Transverse colon (tissue), 4 donors: ENCODE results near the gene AKAP6. TPM values are rescaled to one million over a fixed set of nuclear protein-coding genes. Genes with fewer than 3 reads are reported as not detected.

Source experiments
- DNase-seq: peaks from one replicate; pipeline ENCODE4 v3.0.0-alpha.2; 2019
- H3K27ac ChIP-seq, 4 donors: fragments of 200-600 bp; sonication (generic); 2 replicates each; pipeline ENCODE4 v1.5.1; 2016 to 2018; ENCODE audit warnings: inconsistent platforms in 4 of 4
- H3K27me3 ChIP-seq: fragments of 200-600 bp; sonication (generic); 2 replicates; pipeline ENCODE4 v1.5.1; 2017; ENCODE audit warnings: inconsistent platforms
- H3K36me3 ChIP-seq, 4 donors: fragments of 200-600 bp; sonication (generic); 2 replicates each; pipeline ENCODE4 v1.5.1; 2017 to 2019; ENCODE audit warnings: inconsistent platforms in 4 of 4
- H3K4me1 ChIP-seq, 4 donors: fragments of 200-600 bp; sonication (generic); 2 replicates each; pipeline ENCODE4 v1.5.1; 2017 to 2020; ENCODE audit warnings: inconsistent platforms in 4 of 4
- H3K4me3 ChIP-seq, 4 donors: fragments of 200-600 bp; sonication (generic); 1 replicate in 1 of 4; 2 replicates in 3 of 4; pipeline versions ENCODE4 v1.5.1 to v1.6.1; 2017 to 2019; ENCODE audit warnings: inconsistent platforms in 4 of 4
- H3K9me3 ChIP-seq, 2 donors: fragments of 200-600 bp; sonication (generic); 2 replicates each; pipeline ENCODE4 v1.5.1; 2017 to 2019; ENCODE audit warnings: inconsistent platforms in 2 of 2
- CTCF ChIP-seq, 5 experiments: fragments of 200-600 bp in 3 of 5; fragments of 450-650 bp in 2 of 5; sonication (generic) in 3 of 5; IDR thresholded peaks; 1 replicate in 2 of 5; 2 replicates in 3 of 5; pipeline ENCODE4 v1.5.1; 2016 to 2017; ENCODE audit warnings: antibody characterized with exemption in 5 of 5, inconsistent platforms in 3 of 5, mild to moderate bottlenecking in 2 of 5, moderate library complexity in 1 of 5
- EP300 ChIP-seq: sonication (generic); formaldehyde crosslinking; IDR thresholded peaks from one replicate; pipeline ENCODE4 v1.6.1; 2017; ENCODE audit warnings: antibody characterized with exemption, low read depth
- POLR2A ChIP-seq: fragments of 450-650 bp; IDR thresholded peaks from one replicate; pipeline ENCODE4 v1.6.1; 2016; ENCODE audit warnings: antibody characterized with exemption, mild to moderate bottlenecking, moderate library complexity
- POLR2AphosphoS5 ChIP-seq, 3 donors: sonication (generic); formaldehyde crosslinking; IDR thresholded peaks; one replicate each; pipeline ENCODE4 v1.6.1; 2016; ENCODE audit warnings: antibody characterized with exemption in 3 of 3
- WGBS, 2 donors: methylation state at CpG; one replicate each; pipeline ENCODE4 v1.1.5; 2018; ENCODE audit warnings: low coverage in 1 of 2; 5-methylcytosine and 5-hydroxymethylcytosine counted together
- in situ Hi-C, 4 donors: fragments of 200-750 bp; cut with MboI; loops; one replicate each; pipeline versions ENCODE4 v1.15.0 to v1.15.1; 2017; ENCODE audit warnings: low sequenced_read_pairs in 3 of 4, low pct_ligation_motif_present in 1 of 4, low pct_unique_long_range_greater_than_20kb in 1 of 4
- intact Hi-C: fragments of 100-400 bp; cut with DNase I; formaldehyde crosslinking; loops from one replicate; pipeline ENCODE4 v1.15.1; 2023; ENCODE audit warnings: low total_unique reads
- total RNA-seq, 4 donors: library from RNA; depleted of rRNA; stranded (reverse); fragments of >200 nt; gene quantifications; one replicate each; pipeline ENCODE4 v1.1.0, GENCODE V29; 2016

Gene AKAP6
- total RNA-seq, 4 donors from 2014 or later: 6.3 to 16.7 (median 9.7) TPM

- Histone ChIP-seq H3K4me1 (peaks cover 0 to 12% (median 0%) of the 10 kb centered on the region in 4 donors), H3K27me3 (no peaks in the 10 kb centered on the region), H3K4me3 (no peak overlapping the region), H3K27ac (no peak overlapping the region), H3K9me3 (no peaks in the 10 kb centered on the region), H3K36me3 (no peaks in the 10 kb centered on the region)
- in situ Hi-C loops: no loop called here
- intact Hi-C loops: no loop called here
- DNase-seq: no peak
- no peak for TF ChIP-seq POLR2AphosphoS5 (IDR thresholded peaks at IDR 0.05)
- TF ChIP-seq EP300: no peak
- no peak for TF ChIP-seq CTCF (IDR thresholded peaks at IDR 0.05)
- no peak for TF ChIP-seq POLR2A
- WGBS, 2 donors: 85 to 86% methylated on average over 1 to 2 of the region's 2 CpGs
These were observed 76.8 kb downstream of the AKAP6 start for GRCh38 chr14:32405856-32406255.

DNA sequence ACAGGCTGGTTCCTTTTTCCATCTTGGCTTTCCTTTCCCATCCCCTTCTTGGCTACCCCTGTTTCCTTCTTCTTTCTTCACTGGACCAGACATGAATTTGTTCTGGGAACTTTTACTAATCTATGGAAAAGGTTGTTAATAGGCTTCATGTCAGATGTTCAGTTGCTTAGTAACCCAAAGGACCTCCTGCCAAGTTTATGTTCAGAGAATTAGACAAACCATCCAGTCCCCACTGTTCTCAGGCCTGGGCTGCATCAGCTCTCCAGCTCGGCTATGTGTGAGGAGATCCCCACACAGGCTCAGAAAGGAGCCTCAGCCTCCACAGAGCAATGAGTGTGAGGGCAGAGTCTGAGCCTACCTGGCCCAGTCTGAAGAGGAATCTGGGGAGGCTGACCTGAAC, 78.0 kb downstream of the AKAP6 start:
- Histone ChIP-seq H3K4me3 (no peak overlapping the region), H3K27me3 (no peaks in the 10 kb centered on the region), H3K27ac (peak overlapping the region; percentile 45 to 71 (median 46)), H3K4me1 (peaks cover 0 to 12% (median 0%) of the 10 kb centered on the region in 4 donors), H3K36me3 (no peaks in the 10 kb centered on the region), H3K9me3 (no peaks in the 10 kb centered on the region)
- DNase-seq: no peak
- 68% methylated on average over 1 of the region's 1 CpG; no CpG with 5 or more reads in 1 of the 2 donors for WGBS, 2 donors
- no peak for TF ChIP-seq EP300
- TF ChIP-seq CTCF (IDR thresholded peaks at IDR 0.05): no peak
- TF ChIP-seq POLR2A: no peak
- no peak for TF ChIP-seq POLR2AphosphoS5 (IDR thresholded peaks at IDR 0.05)
- in situ Hi-C loops: no loop called here
- intact Hi-C loops: no loop called here

GRCh38 chr14:32408018-32408417, 78.9 kb downstream of the AKAP6 start:
- Histone ChIP-seq H3K27ac (peak overlapping the region in 3 of 4 donors; percentile 45 to 71 (median 48)), H3K4me1 (peaks cover 0 to 12% (median 0%) of the 10 kb centered on the region in 4 donors), H3K27me3 (no peaks in the 10 kb centered on the region), H3K9me3 (no peaks in the 10 kb centered on the region), H3K4me3 (no peak overlapping the region), H3K36me3 (no peaks in the 10 kb centered on the region)
- in situ Hi-C loops (no loop called here), intact Hi-C loops (no loop called here)
- no peak for DNase-seq
- TF ChIP-seq POLR2AphosphoS5 (IDR thresholded peaks at IDR 0.05) (no peak), CTCF (IDR thresholded peaks at IDR 0.05) (no peak), POLR2A (no peak), EP300 (no peak)
- 36 to 66% methylated on average over 2 to 3 of the region's 3 CpGs for WGBS, 2 donors

DNA sequence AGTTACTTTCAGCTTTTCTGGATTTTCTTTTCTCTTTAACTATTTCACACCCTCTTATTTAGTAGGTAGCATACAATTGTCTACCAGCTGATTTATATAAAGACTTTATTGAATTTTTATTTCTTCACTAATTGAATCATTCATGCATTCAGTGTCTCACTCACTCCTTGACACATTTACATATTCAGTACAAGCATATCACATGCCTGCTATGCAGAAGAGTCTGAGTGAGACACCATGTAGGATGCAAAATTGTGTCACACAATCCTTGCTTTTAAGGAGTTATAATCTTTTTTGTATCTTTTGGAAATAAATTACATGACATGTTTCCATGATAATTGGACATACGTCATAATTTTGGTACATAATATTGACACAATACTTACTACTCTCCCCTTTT, 83.0 kb downstream of the AKAP6 start:
- intact Hi-C loops (no loop called here), in situ Hi-C loops (no loop called here)
- H3K27ac ChIP-seq: no peak overlapping the region
- DNase-seq: no peak
- 100% methylated on average over 1 of the region's 1 CpG for WGBS, 2 donors
- no peak overlapping the region for H3K4me3 ChIP-seq
- no peaks in the 10 kb centered on the region for H3K9me3 ChIP-seq
- peaks cover 0 to 13% (median 1%) of the 10 kb centered on the region in 4 donors for H3K4me1 ChIP-seq
- H3K27me3 ChIP-seq: no peaks in the 10 kb centered on the region
- H3K36me3 ChIP-seq: no peaks in the 10 kb centered on the region
- TF ChIP-seq CTCF (IDR thresholded peaks at IDR 0.05): no peak
- no peak for TF ChIP-seq EP300
- TF ChIP-seq POLR2AphosphoS5 (IDR thresholded peaks at IDR 0.05): no peak
- TF ChIP-seq POLR2A: no peak
